Testis (tissue), 2 donors: ENCODE results near the gene SLC50A1.
A peak's percentile ranks its signal among the peaks of the same experiment; 100 is the strongest.

Source experiments
- POLR2A ChIP-seq: fragments of 450-650 bp; IDR thresholded peaks from one replicate; pipeline ENCODE4 v1.6.1; 2017; ENCODE audit warnings: antibody characterized with exemption, mild to moderate bottlenecking, moderate library complexity
- TF ChIP-seq, protein P1 (sequence below), 3 experiments: fragments of 450-650 bp in 2 of 3; fragments of 200-600 bp in 1 of 3; sonication (generic) in 1 of 3; IDR thresholded peaks; one replicate each; pipeline ENCODE4 v1.5.1; 2016 to 2019; ENCODE audit warnings: antibody characterized with exemption in 3 of 3, mild to moderate bottlenecking in 2 of 3, moderate library complexity in 1 of 3

DNA sequence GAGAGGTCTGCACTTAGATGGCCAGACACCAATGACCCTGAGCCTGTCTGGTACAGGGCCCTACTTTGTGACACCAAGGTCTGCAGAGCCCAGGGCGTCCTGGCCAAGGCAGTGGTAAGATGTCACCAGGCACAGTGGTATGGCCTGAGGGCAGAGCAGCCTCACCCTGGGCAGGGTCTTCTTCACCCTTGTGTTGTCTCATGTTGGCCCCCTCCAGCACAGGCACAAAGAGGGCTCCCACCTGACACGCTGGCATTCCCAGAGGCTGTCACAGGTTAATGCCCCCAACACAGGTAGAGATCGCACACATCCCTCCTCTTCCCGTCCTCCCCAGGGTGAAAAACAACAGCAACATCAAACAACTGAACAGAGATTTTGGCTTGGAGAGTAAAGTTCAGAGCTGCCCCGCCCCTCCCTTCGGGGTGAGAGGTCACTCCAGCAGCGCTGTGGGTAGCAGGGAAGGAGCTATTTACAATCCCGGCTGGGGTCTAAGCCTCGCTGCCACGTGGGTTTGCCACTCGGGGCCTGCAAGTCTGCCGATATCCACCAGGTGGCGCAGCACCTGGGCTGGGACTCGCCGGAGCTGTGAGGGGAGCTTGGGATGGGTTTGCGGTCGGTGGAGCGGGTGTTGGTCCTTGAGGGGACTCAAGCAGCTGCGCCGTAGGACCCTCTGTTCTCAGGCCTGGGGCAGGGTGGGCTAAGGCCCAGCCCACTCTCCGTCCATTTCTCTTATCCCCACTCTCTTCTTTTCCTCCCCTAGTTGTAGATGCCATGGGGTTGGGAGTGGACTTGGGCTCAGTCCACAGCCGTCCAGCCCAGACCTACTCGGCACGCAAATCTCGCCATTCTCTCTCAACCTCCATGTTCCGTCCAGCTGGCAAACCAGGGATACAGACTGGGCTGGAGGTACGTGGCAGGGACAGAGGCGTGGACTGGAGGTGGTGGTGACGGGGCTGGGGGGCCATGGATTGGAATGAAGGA, 44.3 kb upstream of the SLC50A1 start:
- TF ChIP-seq, protein P1, sequence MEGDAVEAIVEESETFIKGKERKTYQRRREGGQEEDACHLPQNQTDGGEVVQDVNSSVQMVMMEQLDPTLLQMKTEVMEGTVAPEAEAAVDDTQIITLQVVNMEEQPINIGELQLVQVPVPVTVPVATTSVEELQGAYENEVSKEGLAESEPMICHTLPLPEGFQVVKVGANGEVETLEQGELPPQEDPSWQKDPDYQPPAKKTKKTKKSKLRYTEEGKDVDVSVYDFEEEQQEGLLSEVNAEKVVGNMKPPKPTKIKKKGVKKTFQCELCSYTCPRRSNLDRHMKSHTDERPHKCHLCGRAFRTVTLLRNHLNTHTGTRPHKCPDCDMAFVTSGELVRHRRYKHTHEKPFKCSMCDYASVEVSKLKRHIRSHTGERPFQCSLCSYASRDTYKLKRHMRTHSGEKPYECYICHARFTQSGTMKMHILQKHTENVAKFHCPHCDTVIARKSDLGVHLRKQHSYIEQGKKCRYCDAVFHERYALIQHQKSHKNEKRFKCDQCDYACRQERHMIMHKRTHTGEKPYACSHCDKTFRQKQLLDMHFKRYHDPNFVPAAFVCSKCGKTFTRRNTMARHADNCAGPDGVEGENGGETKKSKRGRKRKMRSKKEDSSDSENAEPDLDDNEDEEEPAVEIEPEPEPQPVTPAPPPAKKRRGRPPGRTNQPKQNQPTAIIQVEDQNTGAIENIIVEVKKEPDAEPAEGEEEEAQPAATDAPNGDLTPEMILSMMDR (IDR thresholded peaks at IDR 0.05): peak; percentile 94 to 99 (median 98)
- TF ChIP-seq POLR2A: no peak
